ENCODE measurements around the gene SUSD5. TPM values are rescaled to one million over a fixed set of nuclear protein-coding genes. Genes with fewer than 3 reads are reported as not detected.

The SUSD5 gene
- total RNA-seq, 1 donor from 2014 or later: 1.9 TPM

GRCh38 chr3:33217866-33218445 is 654 bp downstream of the SUSD5 start:
- ATAC-seq (peak in 1 of 2 donors; percentile 19), DNase-seq (no peak)
- Histone ChIP-seq H3K27me3 (ENCODE audit: low read depth) (peaks cover 29% of the 10 kb centered on the region), H3K27ac (no peak overlapping the region), H3K4me1 (peaks cover 15% of the 10 kb centered on the region), H3K9me3 (no peaks in the 10 kb centered on the region), H3K4me3 (peak overlapping the region; percentile 45), H3K36me3 (no peaks in the 10 kb centered on the region)
- intact Hi-C loops (cut with DNase I): no loop called here
- no peak for TF ChIP-seq CTCF (IDR thresholded peaks at IDR 0.05)

GRCh38 chr3:33215739-33216138 is 2.9 kb downstream of the SUSD5 start:
- H3K36me3 ChIP-seq: no peaks in the 10 kb centered on the region
- H3K9me3 ChIP-seq: no peaks in the 10 kb centered on the region
- peaks cover 15% of the 10 kb centered on the region for H3K4me1 ChIP-seq
- DNase-seq (no peak), ATAC-seq (no peak)
- TF ChIP-seq CTCF (IDR thresholded peaks at IDR 0.05): no peak
- no peak overlapping the region for H3K27ac ChIP-seq
- intact Hi-C loops (cut with DNase I): no loop called here
- H3K27me3 ChIP-seq (ENCODE audit: low read depth): peaks cover 29% of the 10 kb centered on the region
- no peak overlapping the region for H3K4me3 ChIP-seq

GRCh38 chr3:33212406-33212805 is 6.2 kb downstream of the SUSD5 start:
- H3K4me3 ChIP-seq: no peak overlapping the region
- H3K36me3 ChIP-seq: no peaks in the 10 kb centered on the region
- no peak for TF ChIP-seq CTCF (IDR thresholded peaks at IDR 0.05)
- no peaks in the 10 kb centered on the region for H3K4me1 ChIP-seq
- H3K27me3 ChIP-seq (ENCODE audit: low read depth): peaks cover 5% of the 10 kb centered on the region
- intact Hi-C loops (cut with DNase I): no loop called here
- DNase-seq (no peak), ATAC-seq (no peak)
- H3K27ac ChIP-seq: no peak overlapping the region
- H3K9me3 ChIP-seq: peaks cover 3% of the 10 kb centered on the region

- H3K4me1 ChIP-seq: no peaks in the 10 kb centered on the region
- DNase-seq (no peak), ATAC-seq (peak; percentile 35 to 40)
- intact Hi-C loops (cut with DNase I): no loop called here
- TF ChIP-seq CTCF (IDR thresholded peaks at IDR 0.05): no peak
- H3K36me3 ChIP-seq: no peaks in the 10 kb centered on the region
- H3K27ac ChIP-seq: no peak overlapping the region
- peaks cover 3% of the 10 kb centered on the region for H3K9me3 ChIP-seq
- no peaks in the 10 kb centered on the region for H3K27me3 ChIP-seq (ENCODE audit: low read depth)
- H3K4me3 ChIP-seq: no peak overlapping the region
Measured at GRCh38 chr3:33211444-33211843, 7.2 kb downstream of the SUSD5 start.

- ATAC-seq (no peak), DNase-seq (no peak)
- Histone ChIP-seq H3K27ac (no peak overlapping the region), H3K27me3 (ENCODE audit: low read depth) (no peaks in the 10 kb centered on the region), H3K4me1 (no peaks in the 10 kb centered on the region), H3K36me3 (no peaks in the 10 kb centered on the region), H3K4me3 (no peak overlapping the region), H3K9me3 (peaks cover 3% of the 10 kb centered on the region)
- intact Hi-C loops (cut with DNase I): no loop called here
- TF ChIP-seq CTCF (IDR thresholded peaks at IDR 0.05): no peak
Measured at GRCh38 chr3:33209357-33209756, 9.3 kb downstream of the SUSD5 start.

Measured in lower lobe of right lung (tissue), 2 donors.